ENCODE measurements around the gene DDN. TPM values are rescaled to one million over a fixed set of nuclear protein-coding genes. Genes with fewer than 3 reads are reported as not detected.

DDN gene
- polyA plus RNA-seq, 4 donors = 1.2 to 83.4 (median 74.8) TPM

- no peak for DNase-seq (ENCODE audit: low read depth in 4 of 4, low spot score in 3 of 4)
These were observed 29.1 kb downstream of the DDN start for GRCh38 chr12:48969833-48970701.

- no peak for DNase-seq (ENCODE audit: low read depth in 4 of 4, low spot score in 3 of 4)
These were observed 29.9 kb downstream of the DDN start for GRCh38 chr12:48969160-48969771.

GRCh38 chr12:48968467-48968866, 30.7 kb downstream of the DDN start:
- DNase-seq (ENCODE audit: low read depth in 4 of 4, low spot score in 3 of 4) = no peak

- no peak for DNase-seq (ENCODE audit: low read depth in 4 of 4, low spot score in 3 of 4)
These were observed 31.2 kb downstream of the DDN start for GRCh38 chr12:48967991-48968390.

GRCh38 chr12:48966177-48966895, 32.8 kb downstream of the DDN start:
- DNase-seq (ENCODE audit: low read depth in 4 of 4, low spot score in 3 of 4) = no peak

- DNase-seq (ENCODE audit: low read depth in 4 of 4, low spot score in 3 of 4) = no peak
These were observed 33.8 kb downstream of the DDN start for GRCh38 chr12:48965298-48965838.

GRCh38 chr12:48961801-48962200, 37.4 kb downstream of the DDN start:
- DNase-seq (ENCODE audit: low read depth in 4 of 4, low spot score in 3 of 4) = no peak

- DNase-seq (ENCODE audit: low read depth in 4 of 4, low spot score in 3 of 4) = no peak
These were observed 37.8 kb downstream of the DDN start for GRCh38 chr12:48961331-48961730.

GRCh38 chr12:48960834-48961233, 38.3 kb downstream of the DDN start:
- DNase-seq (ENCODE audit: low read depth in 4 of 4, low spot score in 3 of 4) = no peak

- no peak for DNase-seq (ENCODE audit: low read depth in 4 of 4, low spot score in 3 of 4)
These were observed 41.2 kb downstream of the DDN start for GRCh38 chr12:48958049-48958388.

GRCh38 chr12:48957141-48958048, 41.8 kb downstream of the DDN start, which contains the start of gene ARF3:
Gene ARF3, minus strand, starts transcription at chr12:48957487. Its CDS starts 16,392 bp downstream, at chr12:48941095.
- DNase-seq (ENCODE audit: low read depth in 4 of 4, low spot score in 3 of 4) = peak; percentile 88 to 91 (median 90)

- peak; percentile 76 to 87 (median 82) for DNase-seq (ENCODE audit: low read depth in 4 of 4, low spot score in 3 of 4)
These were observed 42.7 kb downstream of the DDN start for GRCh38 chr12:48956279-48957140.

GRCh38 chr12:48954841-48955501, 44.2 kb downstream of the DDN start:
- no peak for DNase-seq (ENCODE audit: low read depth in 4 of 4, low spot score in 3 of 4)

GRCh38 chr12:48954061-48954460, 45.1 kb downstream of the DDN start:
- no peak for DNase-seq (ENCODE audit: low read depth in 4 of 4, low spot score in 3 of 4)

- DNase-seq (ENCODE audit: low read depth in 4 of 4, low spot score in 3 of 4) = no peak
These were observed 46.5 kb downstream of the DDN start for GRCh38 chr12:48952691-48953090.

GRCh38 chr12:48947727-48948126, 51.4 kb downstream of the DDN start:
- no peak for DNase-seq (ENCODE audit: low read depth in 4 of 4, low spot score in 3 of 4)

- DNase-seq (ENCODE audit: low read depth in 4 of 4, low spot score in 3 of 4) = no peak
These were observed 52.2 kb downstream of the DDN start for GRCh38 chr12:48946943-48947342.

GRCh38 chr12:48946205-48946604, 53.0 kb downstream of the DDN start:
- DNase-seq (ENCODE audit: low read depth in 4 of 4, low spot score in 3 of 4) = no peak
